Subcutaneous adipose tissue (tissue), 4 donors: ENCODE data around the gene LIN7A. TPM values are rescaled to one million over a fixed set of nuclear protein-coding genes. Genes with fewer than 3 reads are reported as not detected.

Experiments
- total RNA-seq, 4 donors: library from RNA; depleted of rRNA; stranded (reverse); fragments of >200 nt; gene quantifications; one replicate each; pipeline ENCODE4 v1.1.0, GENCODE V29; 2016
- TF ChIP-seq, protein P1 (sequence below): fragments of 450-650 bp; IDR thresholded peaks from one replicate; pipeline ENCODE4 v1.5.1; 2016; ENCODE audit warnings: low read depth, mild to moderate bottlenecking, control low read depth, antibody characterized with exemption, moderate library complexity

The LIN7A gene
- total RNA-seq, 4 donors from 2014 or later: 11.1 to 14.4 (median 12.5) TPM

DNA sequence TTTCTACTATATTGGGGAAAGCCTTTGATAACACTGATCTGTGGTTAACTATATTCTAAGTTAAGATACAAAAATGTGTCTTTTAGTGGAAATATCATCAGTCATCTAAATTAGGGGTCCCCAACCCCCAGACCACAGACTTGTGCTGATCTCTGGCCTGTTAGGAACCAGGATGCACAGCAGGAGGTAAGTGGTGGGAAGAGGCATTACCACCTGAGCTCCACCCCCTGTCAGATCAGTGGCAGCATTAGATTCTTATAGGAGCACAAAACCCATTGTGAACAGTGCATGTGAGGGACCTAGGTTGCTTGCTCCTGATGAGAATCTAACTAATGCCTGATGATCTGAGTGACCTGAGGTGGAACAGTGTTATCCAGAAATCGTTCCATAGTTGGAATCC lies 28.3 kb upstream of the LIN7A start:
- TF ChIP-seq, protein P1, sequence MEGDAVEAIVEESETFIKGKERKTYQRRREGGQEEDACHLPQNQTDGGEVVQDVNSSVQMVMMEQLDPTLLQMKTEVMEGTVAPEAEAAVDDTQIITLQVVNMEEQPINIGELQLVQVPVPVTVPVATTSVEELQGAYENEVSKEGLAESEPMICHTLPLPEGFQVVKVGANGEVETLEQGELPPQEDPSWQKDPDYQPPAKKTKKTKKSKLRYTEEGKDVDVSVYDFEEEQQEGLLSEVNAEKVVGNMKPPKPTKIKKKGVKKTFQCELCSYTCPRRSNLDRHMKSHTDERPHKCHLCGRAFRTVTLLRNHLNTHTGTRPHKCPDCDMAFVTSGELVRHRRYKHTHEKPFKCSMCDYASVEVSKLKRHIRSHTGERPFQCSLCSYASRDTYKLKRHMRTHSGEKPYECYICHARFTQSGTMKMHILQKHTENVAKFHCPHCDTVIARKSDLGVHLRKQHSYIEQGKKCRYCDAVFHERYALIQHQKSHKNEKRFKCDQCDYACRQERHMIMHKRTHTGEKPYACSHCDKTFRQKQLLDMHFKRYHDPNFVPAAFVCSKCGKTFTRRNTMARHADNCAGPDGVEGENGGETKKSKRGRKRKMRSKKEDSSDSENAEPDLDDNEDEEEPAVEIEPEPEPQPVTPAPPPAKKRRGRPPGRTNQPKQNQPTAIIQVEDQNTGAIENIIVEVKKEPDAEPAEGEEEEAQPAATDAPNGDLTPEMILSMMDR: no peak

DNA sequence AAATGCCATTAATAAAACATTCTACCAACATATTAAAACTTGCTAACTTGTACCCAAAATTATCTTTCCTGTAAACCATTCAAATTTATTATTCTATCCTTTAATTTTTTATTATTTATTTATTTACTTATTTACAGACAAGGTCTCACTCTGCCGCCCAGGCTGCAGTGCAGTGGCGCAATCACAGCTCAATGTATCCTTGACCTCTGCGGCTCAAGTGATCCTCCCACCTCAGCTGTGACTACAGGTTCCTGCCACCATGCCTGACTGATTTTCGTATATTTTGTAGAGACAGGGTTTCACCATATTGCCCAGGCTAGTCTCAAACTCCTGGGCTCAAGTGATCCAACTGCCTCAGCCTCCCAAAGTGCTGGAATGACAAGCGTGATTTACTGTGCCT lies 20.4 kb upstream of the LIN7A start:
- TF ChIP-seq, protein P1: no peak

DNA sequence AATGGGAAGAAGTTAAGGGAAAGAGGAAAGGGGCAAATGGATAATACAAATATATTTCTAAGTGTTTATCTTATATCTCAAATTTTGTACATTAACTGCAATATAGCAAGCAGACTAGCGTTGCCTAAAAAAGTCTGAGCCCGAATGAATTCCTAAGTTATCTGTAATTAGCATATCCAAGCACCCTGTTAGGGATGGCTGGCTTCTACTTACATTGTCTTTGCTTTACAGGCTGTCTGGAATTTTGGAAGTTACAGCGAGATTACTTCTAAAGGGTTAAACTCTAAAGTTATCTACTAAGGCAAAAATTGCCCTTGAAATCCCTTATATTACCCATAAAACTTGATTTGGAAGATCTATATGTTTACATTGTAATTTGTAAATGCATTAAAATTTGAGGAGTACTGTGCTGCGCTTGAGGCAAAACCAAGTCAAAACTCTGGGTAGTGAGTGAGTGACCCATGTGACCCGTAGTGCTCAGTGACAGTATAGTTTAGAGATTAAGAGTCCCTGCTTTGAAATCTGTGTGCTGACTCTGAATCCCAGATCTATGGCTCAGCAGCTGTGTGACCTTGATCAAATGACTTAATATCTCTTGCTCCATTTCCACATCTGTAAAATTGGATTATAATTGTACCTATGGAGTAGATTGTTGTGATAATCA lies 17.3 kb upstream of the LIN7A start:
- TF ChIP-seq, protein P1: no peak

DNA sequence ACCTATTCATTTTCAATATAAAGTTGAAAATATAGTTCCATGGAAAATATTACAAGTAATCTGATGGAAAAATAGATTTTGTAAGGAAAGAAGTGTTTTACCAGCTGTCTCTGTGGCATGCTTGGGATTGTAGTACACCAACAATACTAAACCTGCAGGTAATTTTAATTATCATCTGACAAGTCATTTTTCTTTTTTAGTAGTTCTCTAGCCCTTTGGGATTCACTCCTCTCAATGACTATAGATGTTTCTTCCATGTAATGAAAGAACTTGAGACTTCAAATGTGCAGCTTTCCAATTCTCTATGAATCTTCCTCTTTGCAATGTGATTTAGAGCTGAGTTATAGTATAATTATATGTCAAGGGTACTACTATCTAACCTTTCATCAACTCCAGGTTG lies 14.7 kb upstream of the LIN7A start:
- TF ChIP-seq, protein P1: no peak

DNA sequence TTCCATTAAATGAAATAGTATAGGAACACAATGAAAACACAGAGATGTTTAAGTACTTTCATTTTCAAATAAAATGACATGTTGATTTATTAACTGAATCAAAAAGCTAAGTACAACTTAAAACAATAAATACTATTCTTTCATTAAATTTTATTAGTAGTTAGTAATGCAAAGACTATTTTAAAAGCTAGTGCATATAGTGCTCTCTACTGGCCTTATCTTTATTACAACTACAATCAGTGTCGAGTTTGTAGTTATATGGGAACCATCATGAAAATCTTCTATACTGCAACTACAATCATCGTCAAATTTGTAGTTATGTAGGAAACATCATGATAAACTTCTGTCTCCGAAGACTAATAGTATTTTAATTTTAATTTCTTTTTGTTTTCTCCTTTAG lies 8.9 kb upstream of the LIN7A start:
- TF ChIP-seq, protein P1: no peak

DNA sequence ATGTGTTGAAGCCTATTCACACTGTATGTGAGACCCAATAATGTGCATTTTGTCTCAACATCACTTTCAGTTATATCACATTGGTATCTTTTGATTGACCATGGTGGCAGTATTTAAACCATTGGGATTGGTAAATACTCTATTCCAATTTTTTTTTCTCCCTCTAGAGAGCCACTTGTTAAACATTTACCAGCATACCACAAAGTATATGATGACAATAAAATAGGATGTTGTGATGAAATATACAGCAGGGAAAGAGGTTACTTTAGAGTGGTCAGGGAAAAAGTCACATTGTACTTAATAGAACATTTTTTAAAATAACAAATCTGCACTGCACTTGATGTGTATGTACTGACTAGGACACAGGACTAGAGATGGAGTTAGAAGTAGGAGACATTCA lies 5.6 kb upstream of the LIN7A start:
- TF ChIP-seq, protein P1: no peak

DNA sequence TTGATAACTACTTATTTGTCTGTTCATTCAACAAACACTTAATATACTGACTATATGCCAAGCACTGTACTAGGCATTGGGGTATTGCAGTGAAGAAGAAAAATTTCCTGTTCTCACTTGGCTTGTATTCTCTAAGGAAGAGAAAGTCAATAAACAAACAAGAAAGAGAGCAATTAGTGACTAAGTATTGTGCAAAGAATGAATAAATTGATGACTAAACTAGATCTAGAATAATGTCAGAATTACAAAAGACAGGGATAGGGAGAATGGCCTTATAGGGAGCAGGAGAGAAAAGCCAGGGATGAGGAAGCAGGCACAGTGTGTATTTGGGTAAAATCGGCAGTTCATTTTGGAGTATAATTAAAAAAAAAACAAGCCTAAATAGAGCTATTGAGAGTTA lies 4.2 kb upstream of the LIN7A start:
- TF ChIP-seq, protein P1: no peak
